H1 (cell line): ENCODE measurements around the gene PEX16. TPM values are rescaled to one million over a fixed set of nuclear protein-coding genes. Genes with fewer than 3 reads are reported as not detected.

Experiments used
- EZH2 ChIP-seq: fragments of 200-600 bp; sonication (generic); IDR thresholded peaks from 2 replicates; pipeline ENCODE4 v1.7.1; 2012; ENCODE audit warnings: low read depth, mild to moderate bottlenecking, moderate library complexity, low read length, inconsistent platforms; ENCODE audit not compliant: severe bottlenecking
- RAD21 ChIP-seq, 2 experiments: IDR thresholded peaks in 1 of 2; conservative IDR thresholded peaks in 1 of 2; 2 replicates each; pipeline ENCODE4 v1.6.1; 2011; ENCODE audit warnings: low read depth in 2 of 2, low read length in 2 of 2, improper control_type of control experiment in 1 of 2, inconsistent platforms in 1 of 2, mild to moderate bottlenecking in 1 of 2, moderate library complexity in 1 of 2
- TAF7 ChIP-seq: optimal IDR thresholded peaks from 2 replicates; pipeline ENCODE3; 2011; ENCODE audit warnings: low read depth, mild to moderate bottlenecking, inconsistent platforms, low read length, moderate library complexity, borderline replicate concordance
- TEAD4 ChIP-seq: IDR thresholded peaks from 2 replicates; pipeline ENCODE4 v1.6.1; 2012; ENCODE audit warnings: low read depth, low read length, inconsistent platforms, mixed read lengths
- polyA plus RNA-seq, 7 experiments: library from polyadenylated mRNA; depleted of rRNA in 3 of 7; stranded (reverse) in 5 of 7; unstranded in 2 of 7; fragments of >200 nt in 5 of 7; fragments of 200-250 nt in 2 of 7; gene quantifications; 1 replicate in 5 of 7; 2 replicates in 1 of 7; 4 replicates in 1 of 7; pipeline versions ENCODE4 v1.2.1 to v1.2.3, GENCODE V29; 2011 to 2013; ENCODE audit warnings: missing spikeins in 2 of 7, mixed read lengths in 2 of 7
- total RNA-seq: library from RNA; stranded (reverse); fragmentation: NEBNext Ultra II Directional; extraction: Animal tissue kit (Norgen Biotek cat#: 25700); gene quantifications from 2 replicates; pipeline ENCODE4 v1.2.1, GENCODE V29; 2021
- TF ChIP-seq, protein P1 (sequence below): fragments of 300-600 bp; sonication (generic); IDR thresholded peaks from 2 replicates; pipeline ENCODE4 v1.7.1; 2012; ENCODE audit warnings: low read length, moderate library complexity, mild to moderate bottlenecking, inconsistent platforms; ENCODE audit not compliant: insufficient replicate concordance

Gene PEX16
- total and polyA plus RNA-seq, 2 of the 8 experiments (the other 6 are each of a cell fraction or from before 2014, with no cell fraction given) = 29.2 to 36.0 TPM

DNA sequence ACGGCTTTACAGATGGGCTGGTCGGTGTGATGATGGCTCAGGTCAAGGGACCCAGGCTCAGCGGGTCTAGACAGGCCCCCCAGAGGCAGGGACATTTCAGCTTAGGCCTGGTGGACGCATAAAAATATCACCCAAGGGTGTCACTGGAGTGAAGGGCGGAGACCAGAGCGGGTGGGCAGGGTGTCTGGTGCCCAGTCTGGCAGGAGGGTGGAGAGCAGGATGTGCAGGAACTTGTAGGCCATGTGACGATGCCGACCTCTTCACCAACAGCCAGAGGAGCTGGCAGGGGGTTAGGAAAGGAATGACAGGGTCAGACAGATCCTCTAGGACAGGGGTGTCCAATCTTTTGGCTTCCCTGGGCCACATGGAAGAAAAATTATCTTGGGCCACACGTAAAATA is 27.7 kb downstream of the PEX16 start (continued):
- TF ChIP-seq, protein P1, sequence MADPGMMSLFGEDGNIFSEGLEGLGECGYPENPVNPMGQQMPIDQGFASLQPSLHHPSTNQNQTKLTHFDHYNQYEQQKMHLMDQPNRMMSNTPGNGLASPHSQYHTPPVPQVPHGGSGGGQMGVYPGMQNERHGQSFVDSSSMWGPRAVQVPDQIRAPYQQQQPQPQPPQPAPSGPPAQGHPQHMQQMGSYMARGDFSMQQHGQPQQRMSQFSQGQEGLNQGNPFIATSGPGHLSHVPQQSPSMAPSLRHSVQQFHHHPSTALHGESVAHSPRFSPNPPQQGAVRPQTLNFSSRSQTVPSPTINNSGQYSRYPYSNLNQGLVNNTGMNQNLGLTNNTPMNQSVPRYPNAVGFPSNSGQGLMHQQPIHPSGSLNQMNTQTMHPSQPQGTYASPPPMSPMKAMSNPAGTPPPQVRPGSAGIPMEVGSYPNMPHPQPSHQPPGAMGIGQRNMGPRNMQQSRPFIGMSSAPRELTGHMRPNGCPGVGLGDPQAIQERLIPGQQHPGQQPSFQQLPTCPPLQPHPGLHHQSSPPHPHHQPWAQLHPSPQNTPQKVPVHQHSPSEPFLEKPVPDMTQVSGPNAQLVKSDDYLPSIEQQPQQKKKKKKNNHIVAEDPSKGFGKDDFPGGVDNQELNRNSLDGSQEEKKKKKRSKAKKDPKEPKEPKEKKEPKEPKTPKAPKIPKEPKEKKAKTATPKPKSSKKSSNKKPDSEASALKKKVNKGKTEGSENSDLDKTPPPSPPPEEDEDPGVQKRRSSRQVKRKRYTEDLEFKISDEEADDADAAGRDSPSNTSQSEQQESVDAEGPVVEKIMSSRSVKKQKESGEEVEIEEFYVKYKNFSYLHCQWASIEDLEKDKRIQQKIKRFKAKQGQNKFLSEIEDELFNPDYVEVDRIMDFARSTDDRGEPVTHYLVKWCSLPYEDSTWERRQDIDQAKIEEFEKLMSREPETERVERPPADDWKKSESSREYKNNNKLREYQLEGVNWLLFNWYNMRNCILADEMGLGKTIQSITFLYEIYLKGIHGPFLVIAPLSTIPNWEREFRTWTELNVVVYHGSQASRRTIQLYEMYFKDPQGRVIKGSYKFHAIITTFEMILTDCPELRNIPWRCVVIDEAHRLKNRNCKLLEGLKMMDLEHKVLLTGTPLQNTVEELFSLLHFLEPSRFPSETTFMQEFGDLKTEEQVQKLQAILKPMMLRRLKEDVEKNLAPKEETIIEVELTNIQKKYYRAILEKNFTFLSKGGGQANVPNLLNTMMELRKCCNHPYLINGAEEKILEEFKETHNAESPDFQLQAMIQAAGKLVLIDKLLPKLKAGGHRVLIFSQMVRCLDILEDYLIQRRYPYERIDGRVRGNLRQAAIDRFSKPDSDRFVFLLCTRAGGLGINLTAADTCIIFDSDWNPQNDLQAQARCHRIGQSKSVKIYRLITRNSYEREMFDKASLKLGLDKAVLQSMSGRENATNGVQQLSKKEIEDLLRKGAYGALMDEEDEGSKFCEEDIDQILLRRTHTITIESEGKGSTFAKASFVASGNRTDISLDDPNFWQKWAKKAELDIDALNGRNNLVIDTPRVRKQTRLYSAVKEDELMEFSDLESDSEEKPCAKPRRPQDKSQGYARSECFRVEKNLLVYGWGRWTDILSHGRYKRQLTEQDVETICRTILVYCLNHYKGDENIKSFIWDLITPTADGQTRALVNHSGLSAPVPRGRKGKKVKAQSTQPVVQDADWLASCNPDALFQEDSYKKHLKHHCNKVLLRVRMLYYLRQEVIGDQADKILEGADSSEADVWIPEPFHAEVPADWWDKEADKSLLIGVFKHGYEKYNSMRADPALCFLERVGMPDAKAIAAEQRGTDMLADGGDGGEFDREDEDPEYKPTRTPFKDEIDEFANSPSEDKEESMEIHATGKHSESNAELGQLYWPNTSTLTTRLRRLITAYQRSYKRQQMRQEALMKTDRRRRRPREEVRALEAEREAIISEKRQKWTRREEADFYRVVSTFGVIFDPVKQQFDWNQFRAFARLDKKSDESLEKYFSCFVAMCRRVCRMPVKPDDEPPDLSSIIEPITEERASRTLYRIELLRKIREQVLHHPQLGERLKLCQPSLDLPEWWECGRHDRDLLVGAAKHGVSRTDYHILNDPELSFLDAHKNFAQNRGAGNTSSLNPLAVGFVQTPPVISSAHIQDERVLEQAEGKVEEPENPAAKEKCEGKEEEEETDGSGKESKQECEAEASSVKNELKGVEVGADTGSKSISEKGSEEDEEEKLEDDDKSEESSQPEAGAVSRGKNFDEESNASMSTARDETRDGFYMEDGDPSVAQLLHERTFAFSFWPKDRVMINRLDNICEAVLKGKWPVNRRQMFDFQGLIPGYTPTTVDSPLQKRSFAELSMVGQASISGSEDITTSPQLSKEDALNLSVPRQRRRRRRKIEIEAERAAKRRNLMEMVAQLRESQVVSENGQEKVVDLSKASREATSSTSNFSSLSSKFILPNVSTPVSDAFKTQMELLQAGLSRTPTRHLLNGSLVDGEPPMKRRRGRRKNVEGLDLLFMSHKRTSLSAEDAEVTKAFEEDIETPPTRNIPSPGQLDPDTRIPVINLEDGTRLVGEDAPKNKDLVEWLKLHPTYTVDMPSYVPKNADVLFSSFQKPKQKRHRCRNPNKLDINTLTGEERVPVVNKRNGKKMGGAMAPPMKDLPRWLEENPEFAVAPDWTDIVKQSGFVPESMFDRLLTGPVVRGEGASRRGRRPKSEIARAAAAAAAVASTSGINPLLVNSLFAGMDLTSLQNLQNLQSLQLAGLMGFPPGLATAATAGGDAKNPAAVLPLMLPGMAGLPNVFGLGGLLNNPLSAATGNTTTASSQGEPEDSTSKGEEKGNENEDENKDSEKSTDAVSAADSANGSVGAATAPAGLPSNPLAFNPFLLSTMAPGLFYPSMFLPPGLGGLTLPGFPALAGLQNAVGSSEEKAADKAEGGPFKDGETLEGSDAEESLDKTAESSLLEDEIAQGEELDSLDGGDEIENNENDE = no peak
- TF ChIP-seq RAD21 (IDR thresholded peaks at IDR 0.05 in 1 of 2, conservative IDR thresholded peaks at IDR 0.05 in 1 of 2; ENCODE audit: low read depth in 2 of 2, low read length in 2 of 2) = no peak
- TF ChIP-seq TAF7 = no peak
- no peak for TF ChIP-seq TEAD4
- TF ChIP-seq EZH2 = no peak
